HG03025 (cell line): ENCODE measurements around the gene CD40.
"Not testable (repeated sequence)": the region's sequence is repeated elsewhere in the genome, so short reads cannot be mapped to it uniquely, and the experiment has no call there.

ENCODE experiments used
- ATAC-seq: cut with Tn5 transposase; IDR thresholded peaks from one replicate; pipeline ENCODE4 v1.9.1; 2021; ENCODE audit warnings: mild to moderate bottlenecking, moderate library complexity; ENCODE audit not compliant: unreplicated experiment, low FRiP score

The CD40 gene

GRCh38 chr20:46091622-46092535, 26.2 kb upstream of the CD40 start:
- not testable (repeated sequence) for ATAC-seq

GRCh38 chr20:46093531-46093930, 24.6 kb upstream of the CD40 start:
- no peak for ATAC-seq

GRCh38 chr20:46099491-46100287, 18.4 kb upstream of the CD40 start:
- no peak for ATAC-seq

- ATAC-seq: not testable (repeated sequence)
These were observed 17.7 kb upstream of the CD40 start for GRCh38 chr20:46100444-46100843.

GRCh38 chr20:46100988-46101387, 17.1 kb upstream of the CD40 start:
- ATAC-seq: no peak

- no peak for ATAC-seq
These were observed 16.2 kb upstream of the CD40 start for GRCh38 chr20:46101957-46102356.

GRCh38 chr20:46102940-46103339, 15.2 kb upstream of the CD40 start:
- ATAC-seq: no peak

- ATAC-seq: no peak
These were observed 13.9 kb upstream of the CD40 start for GRCh38 chr20:46104262-46104661.

GRCh38 chr20:46107061-46107460, 11.1 kb upstream of the CD40 start:
- ATAC-seq: no peak

GRCh38 chr20:46108435-46108841, 9.7 kb upstream of the CD40 start:
- ATAC-seq: peak; percentile 76

- no peak for ATAC-seq
These were observed 9.1 kb upstream of the CD40 start for GRCh38 chr20:46108976-46109375.

GRCh38 chr20:46111028-46111835, 6.9 kb upstream of the CD40 start:
- ATAC-seq: no peak

GRCh38 chr20:46111836-46112212, 6.3 kb upstream of the CD40 start:
- ATAC-seq: no peak

- no peak for ATAC-seq
These were observed 5.5 kb upstream of the CD40 start for GRCh38 chr20:46112430-46113112.

- no peak for ATAC-seq
These were observed 5.0 kb upstream of the CD40 start for GRCh38 chr20:46113113-46113470.

- no peak for ATAC-seq
These were observed 3.7 kb upstream of the CD40 start for GRCh38 chr20:46114449-46114848.

GRCh38 chr20:46118481-46119020, 437 bp downstream of the CD40 start:
- no peak for ATAC-seq

GRCh38 chr20:46119028-46119546, 973 bp downstream of the CD40 start:
- ATAC-seq: no peak

- ATAC-seq: no peak
These were observed 1.4 kb downstream of the CD40 start for GRCh38 chr20:46119547-46119946.

- ATAC-seq: no peak
These were observed 2.0 kb downstream of the CD40 start for GRCh38 chr20:46120136-46120535.
